ENCODE measurements around the gene SCUBE2.

Gene SCUBE2

DNA sequence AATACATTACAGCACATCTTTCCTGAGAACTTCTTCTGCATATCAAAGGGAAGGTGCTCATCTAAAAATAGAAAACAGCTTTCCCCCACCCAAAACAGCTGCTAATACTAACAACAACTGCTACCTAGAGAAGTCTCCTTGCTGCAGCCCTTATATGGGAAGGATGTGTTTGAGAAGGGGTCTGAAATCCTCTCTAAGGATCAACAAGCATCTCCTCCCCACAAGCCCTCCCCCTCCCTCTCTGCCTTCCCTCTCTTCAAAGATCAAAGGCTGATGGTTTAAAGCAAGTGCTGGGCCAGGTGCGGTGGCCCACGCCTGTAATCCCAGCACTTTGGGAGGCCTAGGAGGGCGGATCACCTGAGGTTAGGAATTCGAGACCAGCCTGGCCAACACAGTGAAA lies 33.5 kb downstream of the SCUBE2 start:
- DNase-seq = no peak
- intact Hi-C loops (cut with DNase I) = no loop called here

DNA sequence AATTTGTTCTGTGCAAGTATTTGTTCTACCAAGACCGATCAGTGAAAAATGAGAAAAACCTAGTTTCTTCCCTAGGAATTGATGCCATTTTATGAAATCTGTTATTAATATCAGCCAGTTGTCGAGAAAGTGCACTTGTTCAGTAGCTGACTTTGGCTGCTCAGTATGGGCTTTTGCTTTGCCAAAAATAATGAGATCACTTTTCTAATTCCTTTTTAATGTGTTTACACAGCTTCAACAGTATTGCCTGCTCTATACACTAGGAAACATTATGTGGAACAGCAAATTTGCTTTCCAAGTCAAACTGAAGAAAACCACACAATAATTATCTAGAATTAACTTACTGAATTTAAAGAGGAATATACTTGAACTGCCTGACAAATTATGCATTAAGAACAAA lies 34.4 kb downstream of the SCUBE2 start:
- intact Hi-C loops (cut with DNase I) = no loop called here
- DNase-seq = no peak

DNA sequence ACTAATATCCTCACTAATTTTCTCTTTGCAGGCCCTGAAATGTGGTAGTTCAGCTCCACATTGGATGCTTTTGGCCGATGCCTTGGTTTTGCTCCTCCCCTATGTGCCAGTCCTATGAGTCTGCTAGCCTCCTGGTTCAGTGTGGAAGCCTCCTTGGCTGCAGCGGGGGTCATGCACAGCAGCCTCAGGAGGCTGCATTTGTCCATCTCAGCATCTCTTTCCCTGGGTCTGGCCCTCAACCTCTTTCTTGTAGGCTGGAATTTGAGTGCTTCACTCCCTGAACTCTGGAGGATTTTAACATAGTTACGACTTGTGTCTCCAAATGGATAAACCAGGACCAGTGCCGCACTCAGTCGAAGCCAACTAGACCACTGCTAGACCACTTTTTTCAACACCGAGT lies 34.9 kb downstream of the SCUBE2 start:
- intact Hi-C loops (cut with DNase I) = no loop called here
- no peak for DNase-seq

- peak in 4 of 42 donors; percentile 19 to 38 (median 30) for DNase-seq
- intact Hi-C loops (cut with DNase I) = no loop called here
Observed at GRCh38 chr11:9053316-9054035, 37.9 kb downstream of the SCUBE2 start.

- no peak for DNase-seq
- intact Hi-C loops (cut with DNase I) = no loop called here
Observed at GRCh38 chr11:9052316-9052715, 39.1 kb downstream of the SCUBE2 start.

- intact Hi-C loops (cut with DNase I) = no loop called here
- no peak for DNase-seq
Observed at GRCh38 chr11:9049959-9050358, 41.4 kb downstream of the SCUBE2 start.

- no peak for DNase-seq
- intact Hi-C loops (cut with DNase I) = no loop called here
Observed at GRCh38 chr11:9047964-9048523, 43.4 kb downstream of the SCUBE2 start.

- DNase-seq = no peak
- intact Hi-C loops (cut with DNase I) = no loop called here
Observed at GRCh38 chr11:9046481-9046880, 44.9 kb downstream of the SCUBE2 start.

DNA sequence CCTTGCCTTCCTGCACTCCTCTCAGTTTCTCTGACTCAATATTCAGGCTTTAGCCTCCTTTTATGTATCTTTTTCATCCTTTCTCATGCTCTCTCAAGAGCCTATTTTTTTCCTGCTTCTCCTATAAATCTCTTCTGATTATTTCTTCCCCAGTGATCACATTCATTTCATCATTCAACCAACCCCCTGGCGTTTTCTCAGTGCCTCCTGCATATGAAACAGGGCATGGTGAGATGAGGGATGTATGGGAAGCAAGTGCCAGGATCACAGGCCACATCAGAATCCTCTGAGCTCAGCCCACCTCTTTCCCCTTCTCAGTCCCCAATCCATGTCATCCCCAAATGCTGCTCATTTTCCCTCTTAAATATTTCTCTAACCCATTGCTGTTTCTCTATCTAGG lies 48.9 kb downstream of the SCUBE2 start:
- no peak for DNase-seq
- intact Hi-C loops (cut with DNase I) = no loop called here

- intact Hi-C loops (cut with DNase I) = no loop called here
- no peak for DNase-seq
Observed at GRCh38 chr11:9041747-9042146, 49.7 kb downstream of the SCUBE2 start.

DNA sequence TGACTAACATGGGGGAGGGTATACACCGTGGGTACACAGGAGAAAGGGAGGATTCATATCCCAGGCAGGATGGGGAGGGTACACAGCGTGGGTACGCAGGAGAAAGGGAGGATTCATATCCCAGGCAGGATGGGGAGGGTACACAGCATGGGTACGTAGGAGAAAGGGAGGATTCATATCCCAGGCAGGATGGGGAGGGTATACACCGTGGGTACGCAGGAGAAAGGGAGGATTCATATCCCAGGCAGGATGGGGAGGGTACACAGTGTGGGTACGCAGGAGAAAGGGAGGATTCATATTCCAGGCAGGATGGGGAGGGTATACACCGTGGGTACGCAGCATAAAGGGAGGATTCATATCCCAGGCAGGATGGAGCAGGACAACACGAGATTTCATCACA lies 51.0 kb downstream of the SCUBE2 start:
- DNase-seq = no peak
- intact Hi-C loops (cut with DNase I) = no loop called here

DNA sequence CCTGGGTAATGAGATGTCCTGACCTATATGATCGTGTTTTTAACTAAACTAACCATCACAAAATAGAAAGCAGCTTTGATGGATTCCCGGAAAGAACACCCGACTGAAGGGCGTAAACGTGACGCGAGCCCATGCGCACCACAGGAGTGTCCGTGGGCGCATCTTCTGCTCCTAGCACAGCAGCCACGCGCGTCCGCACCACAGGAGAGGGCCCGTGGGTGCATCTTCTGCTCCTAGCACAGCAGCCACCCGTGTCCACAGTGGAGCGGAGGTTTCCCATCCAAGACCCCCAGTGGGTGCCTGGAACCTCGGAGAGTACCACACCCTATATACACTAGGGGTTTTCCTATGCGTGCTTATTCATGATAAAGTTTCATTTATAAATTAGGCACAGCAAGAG lies 51.5 kb downstream of the SCUBE2 start:
- intact Hi-C loops (cut with DNase I) = no loop called here
- no peak for DNase-seq

DNA sequence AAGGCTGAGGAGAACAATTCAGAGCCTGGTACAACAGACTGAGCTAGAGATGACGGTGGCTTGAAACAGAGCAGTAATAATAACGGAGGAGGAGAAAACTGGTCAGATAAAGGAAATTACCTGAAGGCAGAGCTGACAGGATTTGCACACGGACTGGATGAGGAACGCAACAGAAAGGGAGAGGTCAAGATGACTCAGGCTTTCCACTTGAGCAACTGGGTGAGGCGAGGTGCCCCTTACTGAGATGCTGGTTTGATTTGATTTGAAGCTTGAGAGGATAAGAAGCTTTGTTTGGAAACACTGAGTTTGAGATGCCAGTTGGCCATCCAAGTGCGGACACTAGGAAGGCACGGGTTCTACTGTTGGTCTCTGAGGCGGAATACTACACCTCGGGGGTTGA lies 52.2 kb downstream of the SCUBE2 start:
- DNase-seq = no peak
- intact Hi-C loops (cut with DNase I) = no loop called here

GRCh38 chr11:9038541-9038940 lies 52.9 kb downstream of the SCUBE2 start:
- intact Hi-C loops (cut with DNase I) = no loop called here
- no peak for DNase-seq

DNA sequence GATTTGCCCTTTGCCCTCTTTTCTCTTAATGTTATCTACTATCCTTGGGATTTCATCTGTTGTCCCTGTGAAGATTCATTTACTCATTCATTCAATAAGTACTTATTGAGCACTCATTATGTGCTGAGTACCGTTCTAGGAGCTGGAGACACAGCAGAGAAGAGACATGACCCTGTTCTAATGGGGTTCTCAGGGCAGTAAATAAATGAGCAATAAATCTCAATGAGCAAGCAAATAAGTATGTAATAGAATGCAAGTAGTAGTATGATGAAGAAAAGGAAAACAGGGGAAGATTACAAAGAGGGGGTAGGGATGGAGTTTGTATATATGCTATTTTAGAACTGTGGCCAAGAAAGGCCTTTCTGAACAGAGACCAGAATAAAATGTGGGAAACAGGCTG lies 53.4 kb downstream of the SCUBE2 start:
- intact Hi-C loops (cut with DNase I) = no loop called here
- no peak for DNase-seq

DNA sequence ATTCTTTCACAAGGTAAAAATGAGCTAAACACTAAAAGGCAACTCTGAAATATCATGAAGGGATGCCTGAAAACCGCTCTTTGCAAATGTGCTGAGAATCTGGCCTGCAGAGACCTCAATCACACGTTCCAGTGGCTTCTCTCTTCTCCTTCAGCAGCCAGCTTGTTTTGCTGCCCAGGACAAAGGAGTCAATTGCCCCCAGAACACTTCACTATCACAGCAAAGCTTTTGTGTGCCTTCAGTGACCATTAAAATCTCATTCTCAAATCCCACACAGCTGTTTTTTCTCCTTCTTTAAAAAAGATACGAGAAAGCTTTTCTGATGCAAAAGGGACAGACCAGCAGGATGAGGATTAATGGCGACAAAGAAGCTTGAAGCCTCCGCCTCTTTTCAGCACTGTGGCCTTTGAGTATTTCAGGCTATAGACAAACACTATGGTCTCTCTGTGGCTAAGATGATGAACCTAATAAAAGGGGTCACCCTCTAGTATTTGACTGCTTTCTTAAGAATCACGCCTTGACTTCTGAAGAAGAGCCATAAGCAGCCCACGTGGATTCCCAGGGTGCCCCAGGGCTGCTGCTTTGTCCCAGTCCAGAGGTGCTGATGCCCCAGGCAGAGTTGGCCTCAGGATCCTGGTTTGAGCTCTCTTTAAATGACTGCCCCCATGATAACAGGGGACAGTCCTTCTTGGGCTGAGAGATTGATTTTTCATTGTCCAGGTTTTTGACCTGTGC lies 54.2 kb downstream of the SCUBE2 start:
- intact Hi-C loops (cut with DNase I) = no loop called here
- DNase-seq = no peak

GRCh38 chr11:9030601-9031000 lies 60.8 kb downstream of the SCUBE2 start:
- DNase-seq = peak in 1 of 42 donors; percentile 25
- intact Hi-C loops (cut with DNase I) = no loop called here

GRCh38 chr11:9029422-9029821 lies 62.0 kb downstream of the SCUBE2 start:
- intact Hi-C loops (cut with DNase I) = no loop called here
- DNase-seq = peak in 1 of 42 donors; percentile 39

DNA sequence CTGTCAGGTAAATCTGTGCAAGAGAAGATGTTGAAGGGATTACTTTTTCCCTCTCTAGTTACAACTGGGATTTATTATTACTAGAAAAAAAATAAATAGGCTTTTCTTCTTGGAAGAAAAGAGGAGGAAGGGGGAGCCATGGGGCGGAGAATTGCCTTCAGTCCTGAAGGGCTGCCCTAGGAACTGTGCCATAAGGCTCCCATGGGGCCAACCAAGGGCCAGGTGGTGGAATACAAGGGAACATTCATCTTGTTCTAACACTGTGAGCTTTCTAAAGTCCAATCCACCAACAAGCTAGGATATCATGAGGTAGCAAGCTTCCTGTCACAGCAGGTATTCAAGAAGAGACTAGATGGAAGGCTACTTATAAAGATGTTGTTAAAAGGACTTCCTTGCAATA lies 62.8 kb downstream of the SCUBE2 start:
- intact Hi-C loops (cut with DNase I) = no loop called here
- peak in 1 of 42 donors; percentile 37 for DNase-seq

DNA sequence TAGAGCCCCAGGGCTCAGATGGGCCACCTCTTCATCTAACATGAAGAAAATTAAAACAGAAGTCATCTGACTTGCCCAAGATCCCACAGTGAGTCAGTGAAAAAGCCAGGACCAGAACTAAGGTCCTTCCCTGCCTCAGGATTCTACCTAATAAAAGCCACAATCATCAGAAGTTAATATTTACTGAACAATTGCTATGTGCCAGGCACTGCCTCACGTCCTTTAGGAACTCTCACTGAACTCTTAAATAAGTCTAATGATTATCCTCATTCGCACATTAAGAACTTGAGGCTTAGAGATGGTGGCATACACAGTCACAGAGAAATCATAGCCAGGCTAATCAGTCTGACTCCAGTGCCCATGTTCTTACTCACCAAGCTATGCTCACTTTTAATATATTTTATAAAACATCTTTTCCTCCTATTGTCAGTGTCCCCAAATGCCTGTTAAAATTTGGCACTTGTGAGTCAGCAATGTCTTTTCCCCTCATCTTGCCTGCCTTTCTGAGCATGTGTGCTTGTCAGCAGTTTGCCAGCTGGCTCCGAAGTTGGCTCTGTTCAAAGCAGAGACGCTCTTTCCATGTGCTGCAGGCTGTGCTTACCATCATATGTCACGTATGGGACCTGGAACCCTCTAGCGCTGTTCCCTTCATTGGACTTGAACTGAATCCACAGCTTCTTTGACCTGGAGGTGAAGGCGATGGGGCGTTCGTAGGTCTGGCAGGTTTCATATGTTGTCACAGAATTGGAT lies 66.1 kb downstream of the SCUBE2 start:
- intact Hi-C loops (cut with DNase I) = no loop called here
- peak in 15 of 42 donors; percentile 14 to 60 (median 37) for DNase-seq
